ENCODE data around the gene TARS2. TPM values are rescaled to one million over a fixed set of nuclear protein-coding genes. Genes with fewer than 3 reads are reported as not detected.

The TARS2 gene
- total RNA-seq, 1 experiment from 2014 or later: 42.9 TPM

- H3K4me1 Mint-ChIP-seq: no peaks in the 10 kb centered on the region
- ChIA-PET CTCF (no interaction called here), POLR2A (interaction anchor here (1.6 kb wide), 1 partner anchor 47 kb away, joined by 3 read pairs; no protein-coding TSS in a partner anchor)
- peaks cover 34% of the 10 kb centered on the region for H3K36me3 Mint-ChIP-seq
- TF ChIP-seq CBFB (CRISPR knock-in tag; IDR thresholded peaks at IDR 0.05; ENCODE audit: low read depth): no peak
- no peak for TF ChIP-seq E2F5 (CRISPR knock-in tag; IDR thresholded peaks at IDR 0.05)
- no peak for TF ChIP-seq SOX15 (CRISPR knock-in tag; IDR thresholded peaks at IDR 0.05)
- TF ChIP-seq GTF2I (CRISPR knock-in tag; conservative IDR thresholded peaks at IDR 0.05): no peak
- TF ChIP-seq, protein P1, sequence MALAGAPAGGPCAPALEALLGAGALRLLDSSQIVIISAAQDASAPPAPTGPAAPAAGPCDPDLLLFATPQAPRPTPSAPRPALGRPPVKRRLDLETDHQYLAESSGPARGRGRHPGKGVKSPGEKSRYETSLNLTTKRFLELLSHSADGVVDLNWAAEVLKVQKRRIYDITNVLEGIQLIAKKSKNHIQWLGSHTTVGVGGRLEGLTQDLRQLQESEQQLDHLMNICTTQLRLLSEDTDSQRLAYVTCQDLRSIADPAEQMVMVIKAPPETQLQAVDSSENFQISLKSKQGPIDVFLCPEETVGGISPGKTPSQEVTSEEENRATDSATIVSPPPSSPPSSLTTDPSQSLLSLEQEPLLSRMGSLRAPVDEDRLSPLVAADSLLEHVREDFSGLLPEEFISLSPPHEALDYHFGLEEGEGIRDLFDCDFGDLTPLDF (CRISPR knock-in tag; IDR thresholded peaks at IDR 0.05): no peak
- TF ChIP-seq, protein P2, sequence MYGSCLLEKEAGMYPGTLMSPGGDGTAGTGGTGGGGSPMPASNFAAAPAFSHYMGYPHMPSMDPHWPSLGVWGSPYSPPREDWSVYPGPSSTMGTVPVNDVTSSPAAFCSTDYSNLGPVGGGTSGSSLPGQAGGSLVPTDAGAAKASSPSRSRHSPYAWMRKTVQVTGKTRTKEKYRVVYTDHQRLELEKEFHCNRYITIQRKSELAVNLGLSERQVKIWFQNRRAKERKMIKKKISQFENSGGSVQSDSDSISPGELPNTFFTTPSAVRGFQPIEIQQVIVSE (CRISPR knock-in tag; IDR thresholded peaks at IDR 0.05; ENCODE audit: borderline replicate concordance): no peak
- no peak for TF ChIP-seq FOXP1 (CRISPR knock-in tag; IDR thresholded peaks at IDR 0.05; ENCODE audit: borderline replicate concordance)
- ATAC-seq (no peak), DNase-seq (ENCODE audit: low spot score) (no peak)
- H3K9me3 Mint-ChIP-seq: no peaks in the 10 kb centered on the region
- H3K27me3 Mint-ChIP-seq (ENCODE audit: low read depth): no peaks in the 10 kb centered on the region; the same call in 1 of the 2 replicates
- H3K27ac Mint-ChIP-seq: no peak overlapping the region
- no peak overlapping the region for H3K4me3 Mint-ChIP-seq
These were observed 21.8 kb downstream of the TARS2 start for GRCh38 chr1:150508982-150509381.

DNA sequence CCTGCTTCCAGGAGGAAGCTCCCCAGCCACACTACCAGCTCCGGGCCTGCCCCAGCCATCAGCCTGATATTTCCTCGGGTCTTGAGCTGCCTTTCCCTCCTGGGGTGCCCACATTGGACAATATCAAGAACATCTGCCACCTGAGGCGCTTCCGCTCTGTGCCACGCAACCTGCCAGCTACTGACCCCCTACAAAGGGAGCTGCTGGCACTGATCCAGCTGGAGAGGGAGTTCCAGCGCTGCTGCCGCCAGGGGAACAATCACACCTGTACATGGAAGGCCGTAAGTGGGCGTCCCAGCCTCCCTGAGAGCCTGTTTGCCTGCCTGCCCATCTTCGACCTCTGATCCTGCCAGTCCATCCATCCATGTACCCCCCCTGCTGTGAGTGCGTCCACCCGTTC, 24.3 kb downstream of the TARS2 start:
- H3K4me1 Mint-ChIP-seq: peaks cover 4% of the 10 kb centered on the region
- ATAC-seq (no peak), DNase-seq (ENCODE audit: low spot score) (no peak)
- ChIA-PET CTCF (interaction anchor here (0.7 to 0.9 kb wide), 2 partner anchors 21 to 26 kb away, joined by 4 read pairs; no protein-coding TSS in a partner anchor), POLR2A (no interaction called here)
- H3K27ac Mint-ChIP-seq: no peak overlapping the region
- no peak for TF ChIP-seq MXD4 (CRISPR knock-in tag; IDR thresholded peaks at IDR 0.05; ENCODE audit: borderline replicate concordance)
- no peak for TF ChIP-seq TEAD1 (CRISPR knock-in tag; IDR thresholded peaks at IDR 0.05)
- no peak for TF ChIP-seq RORB (CRISPR knock-in tag; IDR thresholded peaks at IDR 0.05)
- H3K4me3 Mint-ChIP-seq: no peak overlapping the region
- no peaks in the 10 kb centered on the region for H3K9me3 Mint-ChIP-seq
- H3K36me3 Mint-ChIP-seq: peaks cover 12% of the 10 kb centered on the region
- no peaks in the 10 kb centered on the region; the same call in 1 of the 2 replicates for H3K27me3 Mint-ChIP-seq (ENCODE audit: low read depth)

DNA sequence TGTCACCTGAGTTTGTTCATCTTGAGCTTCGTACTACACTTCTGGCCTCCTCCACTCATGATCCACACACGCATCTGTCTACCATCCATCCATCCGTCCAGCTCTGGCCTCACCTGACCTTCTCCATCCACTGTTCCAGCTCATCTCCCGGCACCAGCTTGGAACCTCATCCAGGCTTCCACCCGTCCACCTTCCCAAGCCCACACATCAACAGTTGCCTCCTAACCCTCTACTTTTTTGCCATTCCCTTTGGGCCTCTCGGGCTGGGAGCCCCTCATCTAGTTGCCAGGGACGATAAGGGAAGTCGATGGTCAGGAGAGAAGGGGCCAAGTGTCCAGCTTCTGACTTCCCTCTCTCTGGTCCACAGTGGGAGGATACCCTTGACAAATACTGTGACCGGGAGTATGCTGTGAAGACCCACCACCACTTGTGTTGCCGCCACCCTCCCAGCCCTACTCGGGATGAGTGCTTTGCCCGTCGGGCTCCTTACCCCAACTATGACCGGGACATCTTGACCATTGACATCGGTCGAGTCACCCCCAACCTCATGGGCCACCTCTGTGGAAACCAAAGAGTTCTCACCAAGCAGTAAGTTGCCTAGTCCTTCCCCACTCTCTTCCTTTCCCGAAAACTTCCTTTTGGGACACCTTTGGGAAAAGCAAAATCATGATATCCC, 24.9 kb downstream of the TARS2 start:
- Mint-ChIP-seq H3K4me3 (no peak overlapping the region), H3K4me1 (peaks cover 10% of the 10 kb centered on the region), H3K36me3 (peaks cover 7% of the 10 kb centered on the region; the same call in 1 of the 2 replicates), H3K27me3 (ENCODE audit: low read depth) (no peaks in the 10 kb centered on the region; the same call in 1 of the 2 replicates), H3K9me3 (no peaks in the 10 kb centered on the region), H3K27ac (no peak overlapping the region)
- ATAC-seq (no peak), DNase-seq (ENCODE audit: low spot score) (no peak)
- ChIA-PET CTCF (interaction anchor here (0.7 to 0.9 kb wide), 2 partner anchors 21 to 26 kb away, joined by 4 read pairs; no protein-coding TSS in a partner anchor), POLR2A (no interaction called here)
- TF ChIP-seq, protein P3, sequence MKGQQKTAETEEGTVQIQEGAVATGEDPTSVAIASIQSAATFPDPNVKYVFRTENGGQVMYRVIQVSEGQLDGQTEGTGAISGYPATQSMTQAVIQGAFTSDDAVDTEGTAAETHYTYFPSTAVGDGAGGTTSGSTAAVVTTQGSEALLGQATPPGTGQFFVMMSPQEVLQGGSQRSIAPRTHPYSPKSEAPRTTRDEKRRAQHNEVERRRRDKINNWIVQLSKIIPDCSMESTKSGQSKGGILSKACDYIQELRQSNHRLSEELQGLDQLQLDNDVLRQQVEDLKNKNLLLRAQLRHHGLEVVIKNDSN (CRISPR knock-in tag; IDR thresholded peaks at IDR 0.05): no peak
- TF ChIP-seq, protein P4, sequence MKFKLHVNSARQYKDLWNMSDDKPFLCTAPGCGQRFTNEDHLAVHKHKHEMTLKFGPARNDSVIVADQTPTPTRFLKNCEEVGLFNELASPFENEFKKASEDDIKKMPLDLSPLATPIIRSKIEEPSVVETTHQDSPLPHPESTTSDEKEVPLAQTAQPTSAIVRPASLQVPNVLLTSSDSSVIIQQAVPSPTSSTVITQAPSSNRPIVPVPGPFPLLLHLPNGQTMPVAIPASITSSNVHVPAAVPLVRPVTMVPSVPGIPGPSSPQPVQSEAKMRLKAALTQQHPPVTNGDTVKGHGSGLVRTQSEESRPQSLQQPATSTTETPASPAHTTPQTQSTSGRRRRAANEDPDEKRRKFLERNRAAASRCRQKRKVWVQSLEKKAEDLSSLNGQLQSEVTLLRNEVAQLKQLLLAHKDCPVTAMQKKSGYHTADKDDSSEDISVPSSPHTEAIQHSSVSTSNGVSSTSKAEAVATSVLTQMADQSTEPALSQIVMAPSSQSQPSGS (CRISPR knock-in tag; IDR thresholded peaks at IDR 0.05; ENCODE audit: borderline replicate concordance, low read depth): no peak

- no peak for ATAC-seq
- POLR2A ChIA-PET: no interaction called here
- H3K27me3 Mint-ChIP-seq (ENCODE audit: low read depth): no peaks in the 10 kb centered on the region; the same call in 1 of the 2 replicates
- TF ChIP-seq, protein P5, sequence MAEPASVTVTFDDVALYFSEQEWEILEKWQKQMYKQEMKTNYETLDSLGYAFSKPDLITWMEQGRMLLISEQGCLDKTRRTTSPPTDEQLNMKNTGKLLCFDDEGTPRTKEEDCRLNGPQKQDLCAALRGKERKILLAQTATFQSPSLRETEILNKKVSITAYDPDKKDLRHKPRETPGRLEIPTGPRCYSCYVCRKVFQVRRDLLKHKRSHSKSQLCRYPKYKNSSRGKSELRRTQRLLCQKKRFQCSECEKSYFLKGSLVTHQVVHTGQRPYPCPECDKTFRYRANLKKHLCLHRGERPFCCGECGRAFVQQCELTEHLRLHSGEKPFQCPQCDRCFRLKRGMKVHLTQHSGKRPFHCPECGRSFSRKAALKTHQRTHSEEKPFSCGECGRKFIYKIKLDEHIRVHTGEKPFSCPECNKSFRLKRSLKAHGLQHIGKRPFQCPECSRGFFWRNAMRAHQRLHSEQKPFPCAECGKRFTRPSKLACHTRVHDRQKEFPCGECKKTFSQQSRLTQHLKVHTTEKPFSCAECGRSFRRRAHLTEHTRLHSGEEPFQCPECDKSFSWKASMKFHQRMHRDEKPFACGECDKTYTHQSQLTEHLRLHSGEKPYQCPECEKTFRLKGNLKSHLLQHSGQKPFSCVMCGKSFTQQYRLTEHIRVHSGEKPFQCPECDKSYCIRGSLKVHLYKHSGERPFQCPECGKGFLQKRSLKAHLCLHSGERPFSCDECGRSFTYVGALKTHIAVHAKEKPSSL (CRISPR knock-in tag; conservative IDR thresholded peaks at IDR 0.05): no peak
- TF ChIP-seq, protein P6, sequence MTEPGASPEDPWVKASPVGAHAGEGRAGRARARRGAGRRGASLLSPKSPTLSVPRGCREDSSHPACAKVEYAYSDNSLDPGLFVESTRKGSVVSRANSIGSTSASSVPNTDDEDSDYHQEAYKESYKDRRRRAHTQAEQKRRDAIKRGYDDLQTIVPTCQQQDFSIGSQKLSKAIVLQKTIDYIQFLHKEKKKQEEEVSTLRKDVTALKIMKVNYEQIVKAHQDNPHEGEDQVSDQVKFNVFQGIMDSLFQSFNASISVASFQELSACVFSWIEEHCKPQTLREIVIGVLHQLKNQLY (CRISPR knock-in tag; IDR thresholded peaks at IDR 0.05): no peak
- no peak for TF ChIP-seq ETV6 (CRISPR knock-in tag; IDR thresholded peaks at IDR 0.05)
- TF ChIP-seq ZNF219 (CRISPR knock-in tag; IDR thresholded peaks at IDR 0.05; ENCODE audit: borderline replicate concordance): no peak
- TF ChIP-seq, protein P7, sequence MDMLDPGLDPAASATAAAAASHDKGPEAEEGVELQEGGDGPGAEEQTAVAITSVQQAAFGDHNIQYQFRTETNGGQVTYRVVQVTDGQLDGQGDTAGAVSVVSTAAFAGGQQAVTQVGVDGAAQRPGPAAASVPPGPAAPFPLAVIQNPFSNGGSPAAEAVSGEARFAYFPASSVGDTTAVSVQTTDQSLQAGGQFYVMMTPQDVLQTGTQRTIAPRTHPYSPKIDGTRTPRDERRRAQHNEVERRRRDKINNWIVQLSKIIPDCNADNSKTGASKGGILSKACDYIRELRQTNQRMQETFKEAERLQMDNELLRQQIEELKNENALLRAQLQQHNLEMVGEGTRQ (CRISPR knock-in tag; IDR thresholded peaks at IDR 0.05): no peak
- no peak for TF ChIP-seq FOXP1 (CRISPR knock-in tag; IDR thresholded peaks at IDR 0.05; ENCODE audit: borderline replicate concordance)
- TF ChIP-seq, protein P8, sequence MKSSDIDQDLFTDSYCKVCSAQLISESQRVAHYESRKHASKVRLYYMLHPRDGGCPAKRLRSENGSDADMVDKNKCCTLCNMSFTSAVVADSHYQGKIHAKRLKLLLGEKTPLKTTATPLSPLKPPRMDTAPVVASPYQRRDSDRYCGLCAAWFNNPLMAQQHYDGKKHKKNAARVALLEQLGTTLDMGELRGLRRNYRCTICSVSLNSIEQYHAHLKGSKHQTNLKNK (CRISPR knock-in tag; IDR thresholded peaks at IDR 0.05): no peak
These were observed 25.6 kb downstream of the TARS2 start for GRCh38 chr1:150512846-150513245.

More at GRCh38 chr1:150512846-150513245, 25.6 kb downstream of the TARS2 start:
- CTCF ChIA-PET: interaction anchor here (9.7 kb wide), 1 partner anchor 22 kb away, joined by 139 read pairs; no protein-coding TSS in a partner anchor
- H3K27ac Mint-ChIP-seq: no peak overlapping the region
- H3K9me3 Mint-ChIP-seq: no peaks in the 10 kb centered on the region
- peaks cover 4% of the 10 kb centered on the region; the same call in 1 of the 2 replicates for H3K36me3 Mint-ChIP-seq
- no peak overlapping the region for H3K4me3 Mint-ChIP-seq
- peaks cover 12% of the 10 kb centered on the region for H3K4me1 Mint-ChIP-seq
- no peak for DNase-seq (ENCODE audit: low spot score)

Measured in WTC11 (cell line).